HG02798 (cell line): ENCODE results near the gene TSPOAP1.

Experiments
- ATAC-seq: cut with Tn5 transposase; IDR thresholded peaks from one replicate; pipeline ENCODE4 v1.9.1; 2021; ENCODE audit warnings: mild to moderate bottlenecking; ENCODE audit not compliant: unreplicated experiment, poor library complexity

TSPOAP1 gene

DNA sequence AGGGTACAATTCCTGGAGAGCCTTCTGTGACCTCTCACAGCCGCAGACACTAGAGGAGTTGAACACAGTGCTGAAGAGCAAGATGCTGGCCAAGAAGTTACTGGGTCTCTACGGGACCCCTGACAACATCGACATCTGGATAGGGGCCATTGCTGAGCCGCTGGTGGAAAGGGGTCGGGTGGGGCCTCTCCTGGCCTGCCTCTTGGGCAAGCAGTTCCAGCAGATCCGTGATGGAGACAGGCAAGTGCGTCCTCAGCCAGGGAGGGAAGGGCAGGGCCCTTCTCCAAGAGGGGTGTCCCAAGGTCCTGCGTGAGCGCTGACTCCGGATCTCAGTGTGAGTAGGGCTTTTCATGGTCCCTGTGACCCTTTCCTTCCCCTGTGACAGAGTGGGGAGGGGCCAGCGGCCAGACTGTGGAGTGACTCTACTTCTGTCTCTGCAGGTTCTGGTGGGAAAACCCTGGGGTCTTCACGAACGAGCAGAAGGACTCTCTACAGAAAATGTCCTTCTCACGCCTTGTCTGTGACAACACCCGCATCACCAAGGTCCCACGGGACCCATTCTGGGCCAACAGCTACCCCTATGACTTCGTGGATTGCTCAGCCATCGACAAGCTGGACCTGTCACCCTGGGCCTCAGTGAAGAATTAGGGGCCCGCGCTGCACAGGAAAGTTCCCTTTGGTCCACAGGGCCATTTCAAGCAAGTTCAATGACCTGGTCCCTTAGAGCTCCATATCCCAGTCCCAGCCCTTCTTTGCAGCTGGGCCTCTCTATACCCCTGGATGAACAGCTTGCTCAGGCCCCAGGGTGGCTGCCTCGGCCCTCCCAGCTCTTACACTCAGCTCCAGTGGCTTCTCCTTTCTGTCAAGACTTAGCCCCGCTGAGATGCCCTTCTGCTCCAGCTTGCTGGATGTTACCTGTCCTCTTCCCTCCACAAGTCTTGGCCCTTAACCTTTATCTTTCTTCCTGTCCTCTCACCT is 61.0 kb downstream of the TSPOAP1 start:
- no peak for ATAC-seq

GRCh38 chr17:58265902-58266875 is 62.4 kb downstream of the TSPOAP1 start:
- ATAC-seq = no peak

DNA sequence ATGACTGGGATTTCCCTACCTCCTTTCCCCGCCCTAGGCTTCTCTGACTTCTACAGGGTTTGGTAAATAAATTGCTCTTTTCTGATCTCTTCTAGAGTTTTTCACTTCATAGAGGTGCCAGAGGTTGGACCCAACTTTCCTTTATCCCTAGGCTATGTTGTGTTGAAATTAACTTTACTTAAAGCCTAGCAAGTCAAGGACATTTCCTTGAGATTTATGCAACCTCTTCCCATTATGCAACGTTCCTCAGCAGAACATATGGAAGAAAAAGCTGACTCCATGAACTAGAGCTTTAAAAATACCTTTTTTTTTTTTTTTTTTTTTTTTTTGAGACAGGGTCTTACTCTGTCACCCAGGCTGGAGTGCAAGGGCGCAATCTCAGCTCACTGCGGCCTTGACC is 63.3 kb downstream of the TSPOAP1 start:
- ATAC-seq = no peak

- ATAC-seq = no peak
These were observed 64.0 kb downstream of the TSPOAP1 start for GRCh38 chr17:58264407-58265103.

GRCh38 chr17:58263773-58264172 is 64.8 kb downstream of the TSPOAP1 start:
- ATAC-seq = no peak

- ATAC-seq = no peak
These were observed 66.4 kb downstream of the TSPOAP1 start for GRCh38 chr17:58262149-58262548.

DNA sequence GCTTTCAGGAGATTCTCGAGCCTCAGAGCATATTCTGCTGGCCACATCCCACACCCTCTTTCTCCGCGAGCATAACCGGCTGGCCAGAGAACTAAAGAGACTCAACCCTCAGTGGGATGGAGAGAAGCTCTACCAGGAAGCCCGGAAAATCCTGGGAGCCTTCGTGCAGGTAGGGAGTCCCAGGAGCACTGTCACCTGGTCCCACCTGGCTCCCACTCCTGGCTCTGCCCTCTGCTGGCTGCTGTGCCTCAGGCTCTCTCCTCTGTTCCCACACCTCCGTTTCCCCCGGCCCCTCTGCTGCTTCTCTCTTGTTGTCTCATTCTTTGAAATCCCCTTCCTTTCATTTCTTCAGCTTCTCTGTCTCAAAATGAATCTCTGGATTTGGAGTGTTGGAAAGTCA is 73.8 kb downstream of the TSPOAP1 start:
- ATAC-seq = no peak

DNA sequence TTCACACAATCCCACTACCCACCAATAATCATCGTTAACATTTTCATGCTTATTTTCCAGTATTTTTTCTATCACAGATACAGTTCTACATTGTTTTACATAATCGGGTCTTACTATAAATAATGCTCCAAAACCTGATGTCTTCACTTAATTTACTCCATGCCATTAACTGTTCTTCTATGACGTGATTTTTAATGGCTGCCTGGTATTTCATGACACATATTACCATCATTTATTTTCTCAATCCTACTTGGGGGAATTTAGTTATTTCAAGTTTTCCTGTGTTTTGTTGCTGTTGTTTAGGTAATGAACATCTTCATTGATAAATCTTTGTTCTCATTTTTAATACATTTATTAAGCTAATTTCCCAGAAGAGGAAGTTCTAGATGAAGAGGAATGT is 75.5 kb downstream of the TSPOAP1 start:
- no peak for ATAC-seq

DNA sequence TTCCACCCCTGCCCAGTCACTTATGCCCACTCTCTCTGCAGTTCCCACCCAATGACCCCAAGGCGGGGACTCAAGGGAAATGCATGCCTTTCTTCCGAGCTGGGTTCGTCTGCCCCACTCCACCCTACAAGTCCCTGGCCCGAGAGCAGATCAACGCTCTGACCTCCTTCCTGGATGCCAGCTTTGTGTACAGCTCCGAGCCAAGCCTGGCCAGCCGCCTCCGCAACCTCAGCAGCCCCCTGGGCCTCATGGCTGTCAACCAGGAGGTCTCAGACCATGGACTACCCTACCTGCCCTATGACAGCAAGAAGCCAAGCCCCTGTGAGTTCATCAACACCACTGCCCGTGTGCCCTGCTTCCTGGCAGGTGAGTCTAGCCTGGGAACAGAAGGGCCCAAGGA is 76.5 kb downstream of the TSPOAP1 start:
- ATAC-seq = no peak
